ENCODE measurements around the gene CPVL. TPM values are rescaled to one million over a fixed set of nuclear protein-coding genes. Genes with fewer than 3 reads are reported as not detected.

The CPVL gene
- total RNA-seq, 6 experiments from 2014 or later, result 6.2 to 23.4 (median 8.8) TPM

DNA sequence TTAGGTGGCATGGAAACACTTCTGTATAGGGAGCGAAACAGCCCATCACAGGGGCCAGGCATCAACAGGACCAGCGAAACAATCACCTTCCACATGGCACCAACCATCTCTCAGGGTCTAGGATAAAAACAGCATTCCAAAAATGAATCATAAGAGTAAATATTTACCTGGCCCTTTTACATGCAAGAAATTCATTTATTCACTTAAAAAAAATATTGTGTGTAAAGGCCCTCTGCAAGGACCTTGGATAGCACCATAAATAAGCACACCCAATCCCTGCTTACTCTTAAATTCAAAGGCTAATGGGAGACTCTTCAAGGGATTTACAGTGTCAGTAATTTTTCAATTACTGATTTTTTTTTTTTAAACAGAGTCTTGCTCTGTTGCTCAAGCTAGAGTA, 25.4 kb downstream of the CPVL start:
- no peak overlapping the region for H3K4me3 ChIP-seq
- peaks cover 0 to 2% (median 0%) of the 10 kb centered on the region in 4 donors for H3K9me3 ChIP-seq
- 88% methylated on average over 2 of the region's 2 CpGs for WGBS (ENCODE audit: insufficient coverage, low coverage, low lambda C conversion rate, missing lambda C conversion rate)
- H3K27me3 ChIP-seq, result no peaks in the 10 kb centered on the region
- H3K4me1 ChIP-seq, result no peaks in the 10 kb centered on the region
- H3K36me3 ChIP-seq, result no peaks in the 10 kb centered on the region
- H3K27ac ChIP-seq, result no peak overlapping the region
- TF ChIP-seq, protein P1, sequence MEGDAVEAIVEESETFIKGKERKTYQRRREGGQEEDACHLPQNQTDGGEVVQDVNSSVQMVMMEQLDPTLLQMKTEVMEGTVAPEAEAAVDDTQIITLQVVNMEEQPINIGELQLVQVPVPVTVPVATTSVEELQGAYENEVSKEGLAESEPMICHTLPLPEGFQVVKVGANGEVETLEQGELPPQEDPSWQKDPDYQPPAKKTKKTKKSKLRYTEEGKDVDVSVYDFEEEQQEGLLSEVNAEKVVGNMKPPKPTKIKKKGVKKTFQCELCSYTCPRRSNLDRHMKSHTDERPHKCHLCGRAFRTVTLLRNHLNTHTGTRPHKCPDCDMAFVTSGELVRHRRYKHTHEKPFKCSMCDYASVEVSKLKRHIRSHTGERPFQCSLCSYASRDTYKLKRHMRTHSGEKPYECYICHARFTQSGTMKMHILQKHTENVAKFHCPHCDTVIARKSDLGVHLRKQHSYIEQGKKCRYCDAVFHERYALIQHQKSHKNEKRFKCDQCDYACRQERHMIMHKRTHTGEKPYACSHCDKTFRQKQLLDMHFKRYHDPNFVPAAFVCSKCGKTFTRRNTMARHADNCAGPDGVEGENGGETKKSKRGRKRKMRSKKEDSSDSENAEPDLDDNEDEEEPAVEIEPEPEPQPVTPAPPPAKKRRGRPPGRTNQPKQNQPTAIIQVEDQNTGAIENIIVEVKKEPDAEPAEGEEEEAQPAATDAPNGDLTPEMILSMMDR (IDR thresholded peaks at IDR 0.05), result no peak
- no peak for TF ChIP-seq POLR2A (IDR thresholded peaks at IDR 0.05)
- DNase-seq, result no peak
- ATAC-seq, result no peak
- intact Hi-C loops (cut with DNase I), result no loop called here

DNA sequence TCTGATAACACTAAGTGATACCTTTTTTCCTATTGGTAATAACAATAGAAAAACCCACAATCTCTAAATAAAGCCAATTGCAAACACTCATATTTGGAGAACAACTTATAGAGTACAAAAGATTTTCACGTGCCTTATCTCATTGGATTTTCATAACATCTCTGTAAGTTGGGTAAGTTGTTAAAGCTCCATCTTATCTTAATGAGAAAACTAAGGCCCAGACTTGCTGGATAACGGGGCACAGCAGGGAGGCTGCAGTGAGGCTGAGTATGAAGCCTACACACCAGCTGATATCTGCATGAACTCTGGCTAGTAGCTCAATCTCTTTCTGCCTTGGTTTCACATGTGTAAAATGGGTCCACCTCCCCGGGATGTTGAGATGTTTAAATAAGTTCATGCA, 26.8 kb downstream of the CPVL start:
- Histone ChIP-seq H3K27ac (no peak overlapping the region), H3K4me1 (no peaks in the 10 kb centered on the region), H3K4me3 (no peak overlapping the region), H3K36me3 (no peaks in the 10 kb centered on the region), H3K27me3 (no peaks in the 10 kb centered on the region), H3K9me3 (peaks cover 0 to 2% (median 0%) of the 10 kb centered on the region in 4 donors)
- WGBS (ENCODE audit: insufficient coverage, low coverage, low lambda C conversion rate, missing lambda C conversion rate), result 51% methylated on average over 2 of the region's 3 CpGs
- no peak for ATAC-seq
- no peak for DNase-seq
- intact Hi-C loops (cut with DNase I), result no loop called here
- TF ChIP-seq, protein P1 (IDR thresholded peaks at IDR 0.05), result no peak
- no peak for TF ChIP-seq POLR2A (IDR thresholded peaks at IDR 0.05)

DNA sequence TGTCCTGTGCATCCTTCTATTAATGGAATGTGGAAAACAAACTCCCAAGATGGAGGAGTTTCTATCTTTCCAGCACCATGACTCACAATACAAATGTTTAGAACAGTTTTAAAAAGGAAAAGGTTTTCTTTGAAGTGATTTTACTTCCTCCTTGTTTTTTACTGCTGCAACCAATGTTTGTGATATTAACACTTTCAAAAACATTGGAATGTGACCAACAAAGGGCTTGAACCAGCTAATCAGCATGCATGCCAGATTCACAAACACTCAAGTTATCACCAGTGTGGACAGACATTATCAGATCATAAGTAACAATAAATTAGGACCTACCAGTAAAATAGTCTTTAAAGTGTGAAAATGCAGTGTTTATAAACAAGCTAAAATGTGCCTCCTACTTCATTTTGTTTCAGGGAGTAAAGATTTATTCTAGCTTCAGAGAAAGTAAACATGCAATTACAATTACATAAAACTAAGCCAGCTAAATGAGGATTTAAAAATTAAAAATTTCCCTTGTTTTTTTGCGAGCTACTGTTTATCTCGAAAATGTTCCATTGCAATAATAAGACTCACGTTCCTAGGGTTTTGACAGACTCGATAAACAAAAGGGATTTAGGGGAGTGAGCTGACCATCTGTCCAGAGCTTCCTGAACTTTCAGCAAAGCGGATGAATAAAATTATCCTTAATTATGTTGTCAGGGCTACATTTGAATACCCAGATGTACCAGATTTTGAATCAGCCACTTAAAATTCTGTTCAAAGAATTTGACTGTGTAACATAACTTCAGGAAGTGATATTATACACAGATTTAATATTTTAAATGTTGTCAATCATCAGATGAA, 29.8 kb downstream of the CPVL start:
- Histone ChIP-seq H3K27ac (no peak overlapping the region), H3K4me1 (no peaks in the 10 kb centered on the region), H3K4me3 (no peak overlapping the region), H3K36me3 (no peaks in the 10 kb centered on the region), H3K9me3 (peaks cover 0 to 2% (median 0%) of the 10 kb centered on the region in 4 donors), H3K27me3 (no peaks in the 10 kb centered on the region)
- TF ChIP-seq POLR2A (IDR thresholded peaks at IDR 0.05), result no peak
- TF ChIP-seq, protein P1 (IDR thresholded peaks at IDR 0.05), result no peak
- ATAC-seq (no peak), DNase-seq (no peak)
- intact Hi-C loops (cut with DNase I), result no loop called here
- 52% methylated on average over 5 of the region's 5 CpGs for WGBS (ENCODE audit: insufficient coverage, low coverage, low lambda C conversion rate, missing lambda C conversion rate)

DNA sequence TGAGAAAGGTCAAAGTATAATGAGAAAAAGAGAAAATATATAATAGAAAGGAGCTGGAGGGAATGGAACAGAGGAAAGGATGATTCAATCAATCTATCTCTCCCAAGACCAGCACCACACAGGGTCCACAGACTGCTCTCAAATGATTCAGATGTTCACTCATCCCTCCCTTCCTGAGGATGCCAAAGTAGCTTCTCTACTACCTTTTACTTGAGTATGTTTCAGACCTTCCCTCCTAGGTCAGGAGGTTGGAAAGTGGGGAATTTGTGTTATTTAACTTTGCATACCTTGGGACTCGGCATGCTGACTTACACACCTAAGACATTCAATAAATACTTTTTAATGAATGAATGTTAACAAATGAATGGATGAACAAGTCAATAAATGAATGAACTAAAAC, 30.6 kb downstream of the CPVL start:
- no peak overlapping the region for H3K4me3 ChIP-seq
- no peaks in the 10 kb centered on the region for H3K27me3 ChIP-seq
- 100% methylated on average over 1 of the region's 1 CpG for WGBS (ENCODE audit: insufficient coverage, low coverage, low lambda C conversion rate, missing lambda C conversion rate)
- no peak overlapping the region for H3K27ac ChIP-seq
- H3K4me1 ChIP-seq, result no peaks in the 10 kb centered on the region
- H3K9me3 ChIP-seq, result peaks cover 0 to 2% (median 0%) of the 10 kb centered on the region in 4 donors
- DNase-seq (no peak), ATAC-seq (no peak)
- H3K36me3 ChIP-seq, result no peaks in the 10 kb centered on the region
- intact Hi-C loops (cut with DNase I), result no loop called here
- TF ChIP-seq, protein P1 (IDR thresholded peaks at IDR 0.05), result no peak
- TF ChIP-seq POLR2A (IDR thresholded peaks at IDR 0.05), result no peak
